AG10803 (cell line): ENCODE measurements around the gene COX6B2.

Source experiments
- DNase-seq: peaks from one replicate; pipeline ENCODE4 v3.0.0; 2010; ENCODE audit warnings: low read depth
- H3K4me3 ChIP-seq: 2 replicates; pipeline ENCODE4 v1.5.1; 2011; ENCODE audit warnings: mild to moderate bottlenecking, low read length, control low read depth
- TF ChIP-seq, protein P1 (sequence below): conservative IDR thresholded peaks from 2 replicates; pipeline ENCODE4 v1.5.1; 2011; ENCODE audit warnings: mild to moderate bottlenecking, low read length, control low read depth, inconsistent platforms

The COX6B2 gene

DNA sequence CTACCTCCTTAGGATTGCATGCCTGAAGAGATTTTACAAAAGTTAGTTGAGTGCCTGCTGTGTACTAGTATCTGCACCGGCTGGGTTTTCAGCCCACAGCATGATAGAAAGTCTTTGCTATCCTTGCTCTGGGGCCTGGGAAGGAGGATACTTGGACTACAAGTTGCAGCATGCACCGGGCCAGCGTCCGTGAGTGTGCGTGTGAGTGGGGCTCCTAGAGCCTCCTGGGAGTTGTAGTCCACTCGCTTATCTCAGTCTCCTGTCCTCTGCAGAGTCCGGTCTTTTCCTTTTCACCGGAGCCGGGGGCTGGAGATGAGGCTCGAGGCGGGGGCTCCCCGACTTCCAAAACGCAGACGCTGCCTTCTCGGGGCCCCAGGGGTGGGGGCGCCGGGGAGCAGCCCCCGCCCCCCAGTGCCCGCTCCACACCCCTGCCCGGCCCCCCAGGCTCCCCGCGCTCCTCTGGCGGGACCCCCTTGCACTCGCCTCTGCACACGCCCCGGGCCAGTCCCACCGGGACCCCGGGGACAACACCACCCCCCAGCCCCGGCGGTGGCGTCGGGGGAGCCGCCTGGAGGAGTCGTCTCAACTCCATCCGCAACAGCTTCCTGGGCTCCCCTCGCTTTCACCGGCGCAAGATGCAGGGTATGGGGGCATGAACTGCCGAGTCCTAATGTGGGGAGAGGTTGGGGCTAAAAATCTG is 50.1 kb downstream of the COX6B2 start:
- TF ChIP-seq, protein P1, sequence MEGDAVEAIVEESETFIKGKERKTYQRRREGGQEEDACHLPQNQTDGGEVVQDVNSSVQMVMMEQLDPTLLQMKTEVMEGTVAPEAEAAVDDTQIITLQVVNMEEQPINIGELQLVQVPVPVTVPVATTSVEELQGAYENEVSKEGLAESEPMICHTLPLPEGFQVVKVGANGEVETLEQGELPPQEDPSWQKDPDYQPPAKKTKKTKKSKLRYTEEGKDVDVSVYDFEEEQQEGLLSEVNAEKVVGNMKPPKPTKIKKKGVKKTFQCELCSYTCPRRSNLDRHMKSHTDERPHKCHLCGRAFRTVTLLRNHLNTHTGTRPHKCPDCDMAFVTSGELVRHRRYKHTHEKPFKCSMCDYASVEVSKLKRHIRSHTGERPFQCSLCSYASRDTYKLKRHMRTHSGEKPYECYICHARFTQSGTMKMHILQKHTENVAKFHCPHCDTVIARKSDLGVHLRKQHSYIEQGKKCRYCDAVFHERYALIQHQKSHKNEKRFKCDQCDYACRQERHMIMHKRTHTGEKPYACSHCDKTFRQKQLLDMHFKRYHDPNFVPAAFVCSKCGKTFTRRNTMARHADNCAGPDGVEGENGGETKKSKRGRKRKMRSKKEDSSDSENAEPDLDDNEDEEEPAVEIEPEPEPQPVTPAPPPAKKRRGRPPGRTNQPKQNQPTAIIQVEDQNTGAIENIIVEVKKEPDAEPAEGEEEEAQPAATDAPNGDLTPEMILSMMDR = no peak
- no peak overlapping the region for H3K4me3 ChIP-seq
- DNase-seq = peak; percentile 33

DNA sequence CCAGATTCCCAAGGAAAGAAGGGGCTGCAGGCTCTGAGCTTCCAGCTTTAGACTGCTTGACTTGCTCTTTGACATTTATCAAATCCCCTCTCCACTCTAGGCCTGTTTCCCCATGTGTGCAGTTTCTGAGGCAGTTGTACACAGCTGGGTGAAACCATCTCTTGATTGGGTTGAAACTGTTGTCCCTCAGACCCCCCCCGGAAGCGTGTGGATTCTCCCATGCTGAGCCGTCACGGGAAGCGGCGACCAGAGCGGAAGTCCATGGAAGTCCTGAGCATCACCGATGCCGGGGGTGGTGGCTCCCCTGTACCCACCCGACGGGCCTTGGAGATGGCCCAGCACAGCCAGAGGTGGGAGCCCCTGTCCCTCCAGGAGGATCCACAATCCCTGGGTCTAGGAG is 51.0 kb downstream of the COX6B2 start:
- TF ChIP-seq, protein P1 = no peak
- no peak overlapping the region for H3K4me3 ChIP-seq
- DNase-seq = no peak

DNA sequence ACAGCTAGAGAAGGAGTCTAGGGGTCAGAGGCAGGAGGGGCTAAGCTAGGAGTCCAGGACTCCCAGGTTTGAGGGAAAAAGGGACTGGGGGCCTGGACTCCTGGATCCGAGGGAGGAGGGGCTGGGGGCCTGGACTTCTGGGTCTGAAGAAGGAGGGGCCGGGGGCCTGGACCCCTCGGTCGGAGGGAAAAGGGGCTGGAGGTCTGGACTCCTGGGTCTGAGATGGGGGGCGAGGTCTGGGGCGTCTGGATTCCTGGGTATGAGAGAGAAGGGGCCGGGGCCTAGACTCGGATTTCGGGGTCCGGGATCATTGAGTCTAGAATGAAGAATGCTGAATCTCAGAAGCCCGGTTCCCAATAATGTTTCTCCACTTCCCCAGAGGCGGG is 52.2 kb downstream of the COX6B2 start:
- H3K4me3 ChIP-seq = peak overlapping the region; percentile 42; the same call in 1 of the 2 replicates
- no peak for DNase-seq
- TF ChIP-seq, protein P1 = no peak

DNA sequence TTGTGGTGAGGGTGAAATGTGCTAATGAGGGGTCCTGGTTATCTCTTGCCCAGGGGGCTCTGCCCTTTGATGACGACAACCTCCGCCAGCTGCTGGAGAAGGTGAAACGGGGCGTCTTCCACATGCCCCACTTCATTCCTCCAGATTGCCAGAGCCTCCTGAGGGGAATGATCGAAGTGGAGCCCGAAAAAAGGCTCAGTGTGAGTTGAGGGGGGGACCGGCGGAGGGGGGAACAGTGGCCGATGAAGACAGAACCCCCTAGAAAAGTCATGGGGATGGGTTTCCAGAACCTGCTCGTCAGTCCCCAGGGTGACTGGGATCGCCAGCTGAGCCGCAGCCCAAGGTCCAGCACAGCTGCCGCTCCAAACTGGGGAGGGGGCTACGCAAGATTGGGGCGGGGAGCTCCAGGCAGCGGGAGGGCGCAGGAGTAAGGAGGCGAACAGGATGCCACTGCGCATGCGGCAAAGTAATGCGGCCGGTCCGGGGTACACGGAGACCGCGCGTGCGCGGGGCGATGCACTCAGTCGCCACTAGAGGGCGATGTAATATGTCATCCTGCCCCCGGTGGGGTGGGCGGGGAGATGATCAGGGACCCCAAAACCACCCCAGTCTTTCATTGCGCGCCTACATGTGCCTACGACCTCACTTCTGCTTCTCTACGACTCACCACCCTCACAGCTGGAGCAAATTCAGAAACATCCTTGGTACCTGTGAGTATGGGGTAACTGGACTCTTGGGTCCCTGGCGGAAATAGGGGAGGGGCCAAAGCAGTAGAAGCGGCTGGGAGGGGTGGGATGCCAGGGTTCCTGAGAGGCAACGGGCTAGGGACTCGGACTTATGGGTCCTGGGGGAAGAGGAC is 52.8 kb downstream of the COX6B2 start:
- peak overlapping the region; percentile 56 for H3K4me3 ChIP-seq
- TF ChIP-seq, protein P1 = peak; percentile 80
- DNase-seq = peak; percentile 56

DNA sequence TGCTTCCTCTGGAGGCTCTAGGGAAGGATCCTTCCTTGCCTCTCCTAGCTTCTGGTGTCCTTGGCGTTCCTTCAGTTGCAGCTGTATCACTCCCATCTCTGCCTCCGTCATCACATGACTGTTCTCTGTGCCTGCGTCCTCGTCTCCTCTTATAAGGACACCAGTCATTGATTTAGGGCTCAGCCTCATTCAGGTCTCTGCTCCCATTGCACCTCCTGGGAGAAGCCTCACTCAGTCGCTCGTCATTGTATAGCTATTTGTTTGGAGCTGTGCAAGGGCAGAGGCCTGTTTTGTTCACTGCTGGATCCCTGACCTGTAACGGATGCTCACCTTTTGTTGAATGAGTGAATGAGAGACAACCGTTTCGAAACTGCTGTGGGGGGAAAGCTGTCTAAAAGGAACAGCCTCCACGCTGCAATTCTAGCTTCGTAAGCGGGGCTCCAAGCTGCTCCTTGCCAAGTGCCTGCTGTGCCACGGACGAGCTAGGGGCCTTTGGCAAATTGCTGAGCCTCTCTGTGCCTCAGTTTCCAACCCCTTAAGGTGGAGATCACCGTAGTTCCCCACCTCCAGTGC is 53.5 kb downstream of the COX6B2 start:
- H3K4me3 ChIP-seq = no peak overlapping the region
- TF ChIP-seq, protein P1 = no peak
- DNase-seq = no peak

DNA sequence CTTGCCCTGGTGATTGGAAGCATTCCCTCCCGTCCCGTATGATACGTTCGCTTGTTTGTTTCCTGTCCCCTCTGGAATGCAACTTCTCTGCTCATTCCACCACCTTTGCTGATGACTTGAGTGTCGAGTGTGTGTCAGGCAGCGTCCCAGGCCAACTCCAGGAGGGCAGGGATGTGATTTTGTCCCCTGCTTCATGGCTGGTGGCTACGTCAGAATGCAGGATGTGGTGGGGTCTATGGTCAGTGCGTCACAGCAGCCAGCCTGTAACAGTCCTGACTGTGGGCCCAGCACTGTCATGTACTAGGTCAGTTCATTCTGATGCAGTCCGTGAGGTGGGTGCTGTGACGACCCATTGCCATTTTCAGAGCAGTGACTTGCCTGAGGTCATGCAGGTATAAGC is 54.5 kb downstream of the COX6B2 start:
- no peak overlapping the region for H3K4me3 ChIP-seq
- no peak for DNase-seq
- TF ChIP-seq, protein P1 = no peak
